HL-60 (cell line): ENCODE measurements around the gene METTL9.

Experiments
- POLR2AphosphoS5 ChIP-seq: IDR thresholded peaks from 2 replicates; pipeline ENCODE4 v1.6.1; 2012; ENCODE audit warnings: low read depth
- SPI1 ChIP-seq: IDR thresholded peaks from 2 replicates; pipeline ENCODE4 v1.6.1; 2012; ENCODE audit warnings: low read depth, mild to moderate bottlenecking, borderline replicate concordance

DNA sequence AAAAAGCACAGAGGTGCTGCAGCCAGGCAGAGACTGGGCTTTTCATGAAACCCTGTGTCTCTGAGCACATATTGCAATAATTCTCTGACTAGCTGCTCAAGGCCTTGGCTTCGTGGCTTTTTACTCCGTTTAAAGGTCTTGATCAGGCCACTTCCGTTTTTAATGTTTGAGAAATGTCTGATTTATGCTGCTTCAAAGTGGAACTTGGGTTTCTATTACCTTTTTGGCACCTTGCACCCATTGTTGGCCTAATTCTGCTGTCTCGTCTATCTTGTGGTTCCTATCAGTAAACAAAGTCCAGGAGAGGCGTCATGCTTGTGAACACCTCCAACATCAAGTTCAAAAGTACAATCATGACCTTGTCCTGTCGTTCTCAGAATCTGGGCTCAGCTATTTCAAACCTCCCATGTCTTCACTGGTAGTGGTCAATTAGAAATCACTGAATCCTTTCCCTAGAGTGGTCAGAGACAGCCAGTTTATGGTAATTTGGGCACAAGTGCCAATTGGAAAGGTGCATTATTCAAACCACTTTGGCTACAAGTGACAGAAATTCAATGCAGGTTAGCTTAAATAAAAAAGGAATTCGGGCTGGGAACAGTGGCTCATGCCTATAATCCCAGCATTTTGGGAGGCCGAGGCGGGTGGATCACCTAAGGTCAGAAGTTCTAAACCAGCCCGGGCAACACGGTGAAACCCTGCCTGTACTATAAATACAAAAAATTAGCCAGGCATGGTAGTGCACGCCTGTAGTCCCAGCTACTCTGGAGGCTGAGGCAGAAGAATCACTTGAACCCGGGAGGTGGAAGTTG lies 33.3 kb upstream of the METTL9 start:
- TF ChIP-seq SPI1 = peak; percentile 92
- TF ChIP-seq POLR2AphosphoS5 = no peak
